Ascending aorta (tissue), 2 donors: ENCODE data around the gene MALRD1. TPM values are rescaled to one million over a fixed set of nuclear protein-coding genes. Genes with fewer than 3 reads are reported as not detected.

Source experiments
- DNase-seq, 2 donors: peaks; one replicate each; pipeline ENCODE4 v3.0.0-alpha.2; 2019; ENCODE audit warnings: low spot score in 2 of 2
- H3K27ac ChIP-seq, 2 donors: fragments of 200-600 bp; sonication (generic); one replicate each; pipeline ENCODE4 v1.5.1; 2016 to 2017; ENCODE audit warnings: mild to moderate bottlenecking in 1 of 2
- H3K27me3 ChIP-seq: fragments of 200-600 bp; sonication (generic); one replicate; pipeline ENCODE4 v1.5.1; 2017
- H3K36me3 ChIP-seq, 2 donors: fragments of 200-600 bp; sonication (generic); one replicate each; pipeline ENCODE4 v1.5.1; 2016
- H3K4me1 ChIP-seq, 2 donors: fragments of 200-600 bp; sonication (generic); one replicate each; pipeline ENCODE4 v1.5.1; 2016 to 2017; ENCODE audit warnings: mild to moderate bottlenecking in 1 of 2
- H3K4me3 ChIP-seq, 2 donors: fragments of 200-600 bp; sonication (generic); one replicate each; pipeline ENCODE4 v1.5.1; 2016 to 2017; ENCODE audit warnings: mild to moderate bottlenecking in 1 of 2
- H3K9me3 ChIP-seq, 2 donors: fragments of 200-600 bp; sonication (generic); one replicate each; pipeline ENCODE4 v1.5.1; 2016
- CTCF ChIP-seq, 3 experiments: fragments of 200-600 bp in 2 of 3; fragments of 450-650 bp in 1 of 3; sonication (generic) in 2 of 3; IDR thresholded peaks; one replicate each; pipeline ENCODE4 v1.5.1; 2016 to 2019; ENCODE audit warnings: antibody characterized with exemption in 3 of 3, mild to moderate bottlenecking in 1 of 3, moderate library complexity in 1 of 3
- intact Hi-C: fragments of 100-400 bp; cut with DNase I; formaldehyde crosslinking; loops from one replicate; pipeline ENCODE4 v1.15.1; 2023
- total RNA-seq: library from RNA; depleted of rRNA; stranded (reverse); fragments of >200 nt; gene quantifications from one replicate; pipeline ENCODE4 v1.1.0, GENCODE V29; 2016

The MALRD1 gene
- total RNA-seq, 1 donor from 2014 or later = not detected

GRCh38 chr10:19451356-19451755, 402.8 kb downstream of the MALRD1 start:
- no peak overlapping the region for H3K27ac ChIP-seq
- no peaks in the 10 kb centered on the region for H3K27me3 ChIP-seq
- intact Hi-C loops = no loop called here
- H3K9me3 ChIP-seq = no peaks in the 10 kb centered on the region
- no peaks in the 10 kb centered on the region for H3K4me1 ChIP-seq
- no peaks in the 10 kb centered on the region for H3K36me3 ChIP-seq
- H3K4me3 ChIP-seq = no peak overlapping the region
- no peak for TF ChIP-seq CTCF (IDR thresholded peaks at IDR 0.05)
- DNase-seq = no peak

DNA sequence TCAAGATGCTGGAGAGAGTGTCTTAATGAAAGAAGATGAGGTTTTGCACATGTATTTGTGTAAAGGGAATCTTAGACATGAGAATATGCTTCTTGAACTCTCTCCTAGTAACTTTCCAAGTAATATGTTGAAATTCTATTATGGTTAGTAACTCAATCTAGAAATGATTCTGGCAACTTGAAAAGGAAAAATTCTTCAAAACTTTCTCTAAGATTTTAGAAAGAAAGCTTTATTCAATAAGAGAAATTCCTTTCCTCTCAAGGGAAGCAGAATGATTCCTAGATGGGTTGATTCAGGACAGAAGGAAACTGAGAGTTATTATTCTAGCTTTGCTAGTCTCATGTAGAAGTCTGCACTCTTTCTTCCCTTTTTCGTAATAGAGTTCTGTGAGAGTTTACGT, 403.3 kb downstream of the MALRD1 start:
- H3K36me3 ChIP-seq = no peaks in the 10 kb centered on the region
- TF ChIP-seq CTCF (IDR thresholded peaks at IDR 0.05) = no peak
- H3K9me3 ChIP-seq = no peaks in the 10 kb centered on the region
- H3K27ac ChIP-seq = no peak overlapping the region
- DNase-seq = no peak
- H3K4me3 ChIP-seq = no peak overlapping the region
- intact Hi-C loops = no loop called here
- no peaks in the 10 kb centered on the region for H3K4me1 ChIP-seq
- H3K27me3 ChIP-seq = no peaks in the 10 kb centered on the region

GRCh38 chr10:19453967-19454366, 405.4 kb downstream of the MALRD1 start:
- Histone ChIP-seq H3K4me3 (no peak overlapping the region), H3K9me3 (no peaks in the 10 kb centered on the region), H3K27ac (no peak overlapping the region), H3K36me3 (no peaks in the 10 kb centered on the region), H3K4me1 (no peaks in the 10 kb centered on the region), H3K27me3 (no peaks in the 10 kb centered on the region)
- intact Hi-C loops = no loop called here
- no peak for DNase-seq
- TF ChIP-seq CTCF (IDR thresholded peaks at IDR 0.05) = no peak

- Histone ChIP-seq H3K27ac (no peak overlapping the region), H3K27me3 (no peaks in the 10 kb centered on the region), H3K9me3 (no peaks in the 10 kb centered on the region), H3K36me3 (no peaks in the 10 kb centered on the region), H3K4me3 (no peak overlapping the region), H3K4me1 (no peaks in the 10 kb centered on the region)
- DNase-seq = no peak
- intact Hi-C loops = no loop called here
- no peak for TF ChIP-seq CTCF (IDR thresholded peaks at IDR 0.05)
Measured at GRCh38 chr10:19461588-19461987, 413.0 kb downstream of the MALRD1 start.

DNA sequence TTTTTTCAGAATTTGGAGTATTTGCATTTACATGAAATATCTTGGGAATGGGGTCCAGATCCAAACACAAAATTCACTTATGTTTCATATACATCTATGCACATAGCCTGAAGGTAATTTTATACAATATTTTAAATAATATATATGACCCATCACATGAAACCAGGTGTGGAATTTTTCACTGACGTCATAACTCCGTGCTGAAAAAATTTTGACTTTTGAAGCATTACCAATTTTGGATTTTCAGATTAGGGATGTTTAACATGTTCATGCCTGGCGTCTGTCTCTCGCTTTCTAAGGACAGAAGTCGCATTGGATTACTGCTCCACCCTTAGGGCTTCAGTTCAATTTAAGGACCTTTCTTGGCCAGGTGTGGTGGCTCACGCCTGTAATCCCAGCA, 418.1 kb downstream of the MALRD1 start:
- no peak for DNase-seq
- no peaks in the 10 kb centered on the region for H3K9me3 ChIP-seq
- TF ChIP-seq CTCF (IDR thresholded peaks at IDR 0.05) = no peak
- H3K4me3 ChIP-seq = no peak overlapping the region
- no peaks in the 10 kb centered on the region for H3K36me3 ChIP-seq
- intact Hi-C loops = no loop called here
- H3K27ac ChIP-seq = no peak overlapping the region
- H3K27me3 ChIP-seq = no peaks in the 10 kb centered on the region
- H3K4me1 ChIP-seq = no peaks in the 10 kb centered on the region

DNA sequence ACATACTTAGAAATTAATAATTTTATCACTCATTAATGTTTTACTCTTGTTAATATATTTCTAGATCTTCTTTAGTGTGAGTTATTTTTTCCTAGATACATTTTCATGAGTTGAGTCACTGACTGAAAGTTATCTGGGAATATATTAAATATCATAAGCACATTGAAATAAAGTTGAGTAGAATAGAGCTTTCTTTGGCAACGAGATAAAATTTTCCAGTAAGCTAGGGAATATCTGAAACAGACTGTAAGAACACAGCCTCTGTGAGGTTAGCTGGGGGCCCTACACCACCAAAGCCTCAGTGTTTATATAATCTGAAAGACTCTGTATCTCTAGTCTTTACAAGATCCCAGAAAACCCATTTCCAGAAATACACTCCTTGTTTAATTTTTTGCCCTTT, 419.8 kb downstream of the MALRD1 start:
- no peak for DNase-seq
- no peaks in the 10 kb centered on the region for H3K36me3 ChIP-seq
- no peaks in the 10 kb centered on the region for H3K4me1 ChIP-seq
- H3K27me3 ChIP-seq = no peaks in the 10 kb centered on the region
- H3K9me3 ChIP-seq = no peaks in the 10 kb centered on the region
- H3K4me3 ChIP-seq = no peak overlapping the region
- H3K27ac ChIP-seq = peak overlapping the region in 1 of 2 donors; percentile 32
- intact Hi-C loops = no loop called here
- TF ChIP-seq CTCF (IDR thresholded peaks at IDR 0.05) = no peak
